GM12878 (cell line): ENCODE results near the gene LRRC45.

Experiments used
- CBFB ChIP-seq: IDR thresholded peaks from 2 replicates; pipeline ENCODE4 v1.6.1; 2016; ENCODE audit warnings: antibody characterized with exemption, low read depth
- FOXM1 ChIP-seq: IDR thresholded peaks from 2 replicates; pipeline ENCODE4 v1.6.1; 2012; ENCODE audit warnings: low read depth, mild to moderate bottlenecking, inconsistent platforms, low read length, moderate library complexity
- JUND ChIP-seq: IDR thresholded peaks from 2 replicates; pipeline ENCODE4 v1.6.1; 2012; ENCODE audit warnings: low read depth, mild to moderate bottlenecking, low read length, improper control_type of control experiment, moderate library complexity
- POLR2A ChIP-seq: IDR thresholded peaks from 2 replicates; pipeline ENCODE4 v1.6.1; 2011; ENCODE audit warnings: low read depth, mild to moderate bottlenecking, low read length
- POLR2AphosphoS5 ChIP-seq: IDR thresholded peaks from 2 replicates; pipeline ENCODE4 v1.6.1; 2011; ENCODE audit warnings: mild to moderate bottlenecking, low read length, inconsistent platforms
- TCF12 ChIP-seq: IDR thresholded peaks from 2 replicates; pipeline ENCODE4 v1.6.1; 2011; ENCODE audit warnings: low read depth, mild to moderate bottlenecking, low read length

DNA sequence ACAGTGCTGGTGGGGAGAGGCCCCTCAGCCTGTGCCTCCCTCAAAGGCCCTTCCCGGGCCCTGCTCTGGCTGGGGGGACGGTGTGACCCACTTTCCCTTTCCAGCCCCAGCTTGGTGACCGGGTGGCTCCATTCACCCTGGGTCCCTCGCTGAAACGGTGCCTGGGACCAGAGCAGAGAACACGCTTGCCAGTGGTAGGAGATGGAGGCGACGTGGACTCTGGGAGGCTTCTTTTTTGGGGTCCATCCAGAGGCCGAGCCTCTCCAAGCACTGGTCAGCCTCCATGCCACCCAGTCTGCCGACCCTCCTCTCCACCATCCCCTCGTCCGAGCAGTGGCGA lies 8.2 kb upstream of the LRRC45 start:
- TF ChIP-seq JUND (no peak), CBFB (no peak), TCF12 (no peak), FOXM1 (no peak), POLR2A (peak; percentile 31; the same call in 1 of the 2 replicates), POLR2AphosphoS5 (no peak)
